CD4-positive, alpha-beta T cell treated with Interleukin-2 at 100 ng/mL for 4 hours (primary cell): ENCODE results near the gene HIVEP2.
A peak's percentile ranks its signal among the peaks of the same experiment; 100 is the strongest.

Source experiments
- DNase-seq: peaks from one replicate; pipeline ENCODE4 v3.0.0-alpha.2; 2020; ENCODE audit warnings: low spot score

HIVEP2 gene

GRCh38 chr6:142946181-142946923, 1.4 kb upstream of the HIVEP2 start:
- DNase-seq = peak; percentile 90

GRCh38 chr6:142945446-142946180, 637 bp upstream of the HIVEP2 start:
- DNase-seq = peak; percentile 59

GRCh38 chr6:142944124-142945048, 590 bp downstream of the HIVEP2 start:
- DNase-seq = peak; percentile 91

- peak; percentile 56 for DNase-seq
Measured at GRCh38 chr6:142943711-142944123, 1.3 kb downstream of the HIVEP2 start.

GRCh38 chr6:142942805-142943227, 2.2 kb downstream of the HIVEP2 start:
- DNase-seq = peak; percentile 69

- peak; percentile 27 for DNase-seq
Measured at GRCh38 chr6:142942238-142942637, 2.7 kb downstream of the HIVEP2 start.

- DNase-seq = no peak
Measured at GRCh38 chr6:142941018-142941417, 4.0 kb downstream of the HIVEP2 start.

- no peak for DNase-seq
Measured at GRCh38 chr6:142940487-142940886, 4.5 kb downstream of the HIVEP2 start.

- DNase-seq = no peak
Measured at GRCh38 chr6:142938510-142938909, 6.5 kb downstream of the HIVEP2 start.

GRCh38 chr6:142937986-142938385, 7.0 kb downstream of the HIVEP2 start:
- DNase-seq = no peak

- DNase-seq = peak; percentile 41
Measured at GRCh38 chr6:142935553-142936517, 9.1 kb downstream of the HIVEP2 start.

GRCh38 chr6:142934599-142934998, 10.4 kb downstream of the HIVEP2 start:
- DNase-seq = no peak

- DNase-seq = no peak
Measured at GRCh38 chr6:142934106-142934505, 10.9 kb downstream of the HIVEP2 start.

GRCh38 chr6:142933701-142934100, 11.3 kb downstream of the HIVEP2 start:
- DNase-seq = no peak

- DNase-seq = peak; percentile 26
Measured at GRCh38 chr6:142932889-142933288, 12.1 kb downstream of the HIVEP2 start.

- DNase-seq = no peak
Measured at GRCh38 chr6:142929751-142930358, 15.1 kb downstream of the HIVEP2 start.

- DNase-seq = peak; percentile 43
Measured at GRCh38 chr6:142927904-142928303, 17.1 kb downstream of the HIVEP2 start.

- no peak for DNase-seq
Measured at GRCh38 chr6:142927271-142927580, 17.8 kb downstream of the HIVEP2 start.

GRCh38 chr6:142926494-142927270, 18.3 kb downstream of the HIVEP2 start:
- DNase-seq = peak; percentile 68

GRCh38 chr6:142926177-142926493, 18.8 kb downstream of the HIVEP2 start:
- peak; percentile 44 for DNase-seq
